Small intestine (tissue), 7 donors: Measurements from ENCODE around the gene ELK4. TPM values are rescaled to one million over a fixed set of nuclear protein-coding genes. Genes with fewer than 3 reads are reported as not detected.

Experiments used
- DNase-seq, 2 donors: peaks; one replicate each; pipeline versions ENCODE4 v3.0.0 to v3.0.0-alpha.2; 2013
- FAIRE-seq: peaks from 2 replicates; lab custom pipeline; 2012; peaks lifted over from hg19 to GRCh38; lab: Jason Lieb, UNC
- H3K27ac ChIP-seq, 3 donors: one replicate each; pipeline ENCODE4 v1.5.1; 2013; ENCODE audit warnings: low read length in 2 of 3, mild to moderate bottlenecking in 2 of 3, control low read depth in 1 of 3, inconsistent platforms in 1 of 3, low read depth in 1 of 3, moderate library complexity in 1 of 3
- H3K27me3 ChIP-seq, 3 donors: one replicate each; pipeline ENCODE4 v1.6.1; 2013; ENCODE audit warnings: low read length in 3 of 3, inconsistent platforms in 1 of 3; ENCODE audit not compliant: control insufficient read depth in 3 of 3, insufficient read depth in 3 of 3
- H3K36me3 ChIP-seq, 3 donors: one replicate each; pipeline ENCODE4 v1.6.1; 2013; ENCODE audit warnings: low read length in 3 of 3, inconsistent platforms in 1 of 3, low read depth in 1 of 3, mild to moderate bottlenecking in 1 of 3, moderate library complexity in 1 of 3; ENCODE audit not compliant: control insufficient read depth in 3 of 3, insufficient read depth in 2 of 3
- H3K4me1 ChIP-seq, 3 donors: one replicate each; pipeline ENCODE4 v1.6.1; 2013; ENCODE audit warnings: low read length in 2 of 3, inconsistent platforms in 1 of 3, low read depth in 1 of 3, mild to moderate bottlenecking in 1 of 3, moderate library complexity in 1 of 3; ENCODE audit not compliant: control insufficient read depth in 3 of 3, insufficient read depth in 2 of 3
- H3K4me3 ChIP-seq, 3 donors: one replicate each; pipeline ENCODE4 v1.5.1; 2013; ENCODE audit warnings: low read length in 3 of 3, control low read depth in 1 of 3, inconsistent platforms in 1 of 3, low read depth in 1 of 3, mild to moderate bottlenecking in 1 of 3, moderate library complexity in 1 of 3
- H3K9me3 ChIP-seq, 2 donors: one replicate each; pipeline ENCODE4 v1.6.1; 2013; ENCODE audit warnings: low read depth in 1 of 2, low read length in 1 of 2; ENCODE audit not compliant: control insufficient read depth in 2 of 2, insufficient read depth in 1 of 2
- WGBS, 3 donors: extraction: QIAGEN DNeasy Blood & Tissue Kit; methylation state at CpG; one replicate each; pipeline ENCODE4 v1.1.7; 2013; 5-methylcytosine and 5-hydroxymethylcytosine counted together
- polyA plus RNA-seq, 4 donors: library from polyadenylated mRNA; stranded (reverse) in 3 of 4; unstranded in 1 of 4; fragments of 200-250 nt in 3 of 4; fragments of 120-200 nt in 1 of 4; gene quantifications; one replicate each; pipeline versions ENCODE4 v1.2.1 to v1.2.3, GENCODE V29; 2013
- donor health status: healthy with polysubstance abuse.
- donor health status: control.
- donor health status: control.
- donor health status: Bipolar disorder and iron deficiency.
- donor health status: healthy.

The ELK4 gene
- polyA plus RNA-seq, 4 donors, result 2.7 to 14.7 (median 4.5) TPM

DNA sequence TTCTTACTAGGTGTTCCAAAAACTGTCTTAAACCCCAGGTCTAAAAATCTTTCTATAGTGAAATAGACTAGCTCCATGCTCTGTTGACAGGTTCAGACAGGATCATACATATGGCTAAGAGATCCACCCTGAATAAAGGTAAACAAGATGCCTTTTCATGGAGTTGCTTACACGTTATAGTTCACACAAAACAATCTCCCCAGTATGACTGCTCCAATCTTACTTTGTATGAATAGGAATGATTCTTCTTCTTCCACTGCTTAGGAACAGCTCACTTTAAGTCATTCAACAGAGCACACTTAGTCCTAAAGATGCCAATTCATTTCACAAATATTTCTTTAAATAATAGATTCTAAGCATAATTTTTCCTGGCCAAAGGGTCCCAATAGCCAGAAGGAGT lies 16.0 kb downstream of the ELK4 start:
- H3K9me3 ChIP-seq, result no peaks in the 10 kb centered on the region
- peaks cover 0 to 2% (median 0%) of the 10 kb centered on the region in 3 donors for H3K4me1 ChIP-seq
- no peak overlapping the region for H3K27ac ChIP-seq
- H3K27me3 ChIP-seq, result no peaks in the 10 kb centered on the region
- no peak overlapping the region for H3K4me3 ChIP-seq
- 58 to 70% (median 62%) methylated on average over 1 of the region's 1 CpG for WGBS, 3 donors
- no peak for DNase-seq
- FAIRE-seq, result no peak
- peaks cover 14 to 29% (median 26%) of the 10 kb centered on the region in 3 donors for H3K36me3 ChIP-seq

DNA sequence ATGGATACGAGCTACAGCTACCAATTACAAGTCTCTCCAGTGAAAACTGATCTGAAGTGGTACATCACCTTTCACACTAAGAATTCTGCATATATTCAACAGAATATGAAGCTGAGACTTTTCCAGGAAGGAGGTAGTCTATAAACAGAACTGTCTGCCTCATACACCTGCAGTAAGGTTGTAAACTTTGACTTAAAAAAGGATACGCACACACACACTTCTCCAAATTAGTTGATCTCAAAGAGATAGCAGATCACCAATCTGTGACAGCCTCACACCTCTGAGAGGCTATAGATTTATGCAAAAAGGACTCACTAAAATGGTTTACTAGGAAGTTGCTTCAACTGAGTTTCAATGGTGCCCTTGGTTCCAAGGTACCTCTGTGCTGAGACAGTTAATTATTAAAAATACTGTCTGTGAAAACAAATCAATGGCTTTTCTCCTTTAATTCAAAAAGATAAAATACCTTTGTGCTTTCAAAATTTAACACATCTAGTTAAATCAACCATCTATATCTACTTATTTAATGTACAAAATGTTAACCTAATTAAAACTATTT lies 17.9 kb downstream of the ELK4 start:
- Histone ChIP-seq H3K4me1 (peaks cover 0 to 2% (median 0%) of the 10 kb centered on the region in 3 donors), H3K4me3 (no peak overlapping the region), H3K27me3 (no peaks in the 10 kb centered on the region), H3K9me3 (no peaks in the 10 kb centered on the region), H3K36me3 (peaks cover 4 to 21% (median 17%) of the 10 kb centered on the region in 3 donors), H3K27ac (no peak overlapping the region)
- FAIRE-seq, result no peak
- WGBS, 3 donors, result 70 to 87% (median 72%) methylated on average over 2 of the region's 2 CpGs
- DNase-seq, result no peak

DNA sequence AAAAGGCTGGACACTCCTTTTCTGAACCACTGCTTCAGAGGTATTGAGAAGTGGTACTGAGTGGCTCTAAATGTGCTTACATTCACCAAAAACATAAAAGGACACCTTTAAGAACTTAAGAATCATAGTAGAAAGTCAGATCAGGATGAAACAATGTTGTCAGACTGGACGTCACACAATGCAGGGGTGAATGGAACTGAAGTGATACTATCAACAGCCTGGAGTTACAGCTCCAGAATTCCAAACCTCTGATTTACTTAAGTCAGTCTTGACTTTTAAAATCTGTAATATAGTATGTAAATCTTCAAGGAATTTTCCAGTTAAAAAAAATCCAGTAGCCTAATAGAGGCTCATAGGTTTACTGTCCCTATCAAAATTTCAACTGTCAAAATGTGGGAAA lies 19.3 kb downstream of the ELK4 start:
- DNase-seq (no peak), FAIRE-seq (no peak)
- no peaks in the 10 kb centered on the region for H3K9me3 ChIP-seq
- peaks cover 4 to 14% (median 9%) of the 10 kb centered on the region in 3 donors for H3K36me3 ChIP-seq
- H3K27ac ChIP-seq, result no peak overlapping the region
- no peak overlapping the region for H3K4me3 ChIP-seq
- peaks cover 0 to 2% (median 0%) of the 10 kb centered on the region in 3 donors for H3K4me1 ChIP-seq
- 87 to 97% (median 90%) methylated on average over 1 of the region's 1 CpG for WGBS, 3 donors
- no peaks in the 10 kb centered on the region for H3K27me3 ChIP-seq

DNA sequence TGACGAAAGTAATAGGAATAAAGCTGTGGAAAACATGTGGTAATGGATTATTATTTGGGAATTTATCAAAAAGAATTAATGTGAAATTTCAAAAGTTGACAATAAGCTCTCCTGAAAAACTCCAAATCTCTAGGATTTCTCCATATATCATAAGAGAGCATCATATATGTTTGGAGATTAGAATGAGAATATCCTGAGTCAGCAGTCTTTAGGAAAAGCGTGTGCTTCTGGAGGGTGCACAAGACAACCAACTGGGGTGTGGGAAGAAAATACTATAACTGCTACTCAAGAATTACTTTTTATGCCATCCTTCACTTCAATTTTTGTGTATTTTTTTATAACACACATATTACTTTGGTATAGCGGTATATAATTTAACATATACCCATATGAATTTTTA lies 19.7 kb downstream of the ELK4 start:
- FAIRE-seq (no peak), DNase-seq (no peak)
- Histone ChIP-seq H3K4me3 (no peak overlapping the region), H3K27ac (no peak overlapping the region), H3K9me3 (no peaks in the 10 kb centered on the region), H3K27me3 (no peaks in the 10 kb centered on the region), H3K4me1 (peaks cover 0 to 2% (median 0%) of the 10 kb centered on the region in 3 donors), H3K36me3 (peaks cover 4 to 14% (median 10%) of the 10 kb centered on the region in 3 donors)
- 91 to 97% (median 95%) methylated on average over 3 of the region's 3 CpGs for WGBS, 3 donors

DNA sequence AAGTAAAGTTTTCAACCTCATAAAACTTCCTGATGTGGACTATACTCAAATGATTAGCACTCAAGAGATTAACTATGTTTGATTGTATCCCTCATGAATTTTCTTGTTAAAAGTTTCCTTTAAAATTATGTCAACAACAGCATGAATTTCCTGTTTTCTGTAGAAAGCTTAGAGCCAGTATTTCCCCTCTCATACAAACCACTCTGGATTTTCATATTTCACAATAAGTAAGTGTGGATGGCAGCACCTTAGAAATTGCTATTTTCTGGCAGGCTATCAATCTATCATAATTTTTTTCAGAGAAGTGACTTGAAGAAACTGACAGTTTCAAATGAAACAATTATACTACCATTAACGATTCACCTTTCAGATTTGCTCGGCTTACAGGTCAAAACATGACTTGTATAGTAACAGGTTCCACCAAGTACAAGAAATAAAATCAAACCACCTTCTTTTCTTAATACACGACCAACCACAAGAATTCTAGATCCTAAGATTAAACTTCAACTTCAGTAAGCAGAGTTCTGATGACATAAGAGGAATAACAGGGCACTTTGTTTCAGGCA lies 20.8 kb downstream of the ELK4 start:
- 46 to 55% (median 49%) methylated on average over 3 of the region's 3 CpGs for WGBS, 3 donors

DNA sequence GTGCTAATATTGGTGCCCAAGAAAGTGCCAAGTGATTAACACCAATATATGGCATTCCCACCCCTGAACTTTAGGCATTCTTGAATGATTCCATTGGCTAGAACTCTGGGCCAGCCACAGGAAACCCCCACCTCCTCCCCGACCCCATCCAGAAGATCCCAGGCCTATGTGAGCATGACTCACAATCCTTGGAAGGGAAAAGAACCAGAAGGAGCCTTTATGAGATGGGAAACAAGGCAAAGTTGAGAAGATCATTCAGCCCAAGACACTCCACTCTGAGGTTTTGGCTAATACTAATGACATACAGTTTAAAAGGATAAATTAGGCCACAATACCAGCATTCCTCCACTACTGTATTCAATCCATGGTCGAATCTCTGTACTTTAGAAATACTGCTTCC lies 21.8 kb downstream of the ELK4 start:
- Histone ChIP-seq H3K4me1 (peaks cover 0 to 2% (median 0%) of the 10 kb centered on the region in 3 donors), H3K9me3 (no peaks in the 10 kb centered on the region), H3K27ac (no peak overlapping the region), H3K4me3 (no peak overlapping the region), H3K27me3 (no peaks in the 10 kb centered on the region), H3K36me3 (peaks cover 4 to 17% (median 13%) of the 10 kb centered on the region in 3 donors)
- FAIRE-seq (no peak), DNase-seq (no peak)
- 58 to 77% (median 76%) methylated on average over 2 of the region's 2 CpGs for WGBS, 3 donors

More for the DNA sequence above, 20.8 kb downstream of the ELK4 start:
- DNase-seq (no peak), FAIRE-seq (no peak)
- Histone ChIP-seq H3K4me1 (peaks cover 0 to 2% (median 0%) of the 10 kb centered on the region in 3 donors), H3K36me3 (peaks cover 4 to 12% (median 9%) of the 10 kb centered on the region in 3 donors), H3K9me3 (no peaks in the 10 kb centered on the region), H3K27me3 (no peaks in the 10 kb centered on the region), H3K4me3 (no peak overlapping the region), H3K27ac (no peak overlapping the region)

DNA sequence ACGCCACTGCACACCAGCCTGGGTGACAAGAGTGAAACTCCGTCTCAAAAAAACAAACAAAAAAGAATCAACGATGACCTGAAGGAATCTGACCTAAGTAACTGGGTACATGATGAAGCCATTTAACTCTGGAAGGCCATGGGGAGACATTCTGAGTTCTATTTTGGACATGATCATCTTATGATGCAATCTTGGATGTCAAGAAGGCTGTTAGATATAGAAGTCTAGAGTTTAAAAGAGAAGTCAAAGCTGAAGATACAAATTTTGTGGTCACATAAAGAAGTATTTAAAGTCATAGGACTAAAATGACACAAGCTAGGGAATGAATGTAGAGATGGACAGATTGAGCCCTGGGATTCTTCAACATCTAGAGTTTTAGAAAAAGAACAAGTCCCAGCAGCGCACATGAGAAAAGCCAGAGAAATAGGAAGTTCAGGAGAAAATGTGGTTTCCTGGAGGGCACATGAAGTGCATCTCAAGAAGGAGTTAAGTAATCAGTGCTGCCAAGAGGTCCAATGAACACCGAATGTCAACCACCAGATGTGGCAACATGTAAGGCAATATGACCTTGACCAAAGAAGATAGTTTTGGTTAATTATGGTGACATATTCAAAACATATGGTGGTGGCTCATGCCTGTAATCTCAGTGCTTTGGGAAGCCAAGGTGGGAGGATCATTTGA lies 26.8 kb downstream of the ELK4 start:
- Histone ChIP-seq H3K9me3 (no peaks in the 10 kb centered on the region), H3K36me3 (peaks cover 0 to 19% (median 6%) of the 10 kb centered on the region in 3 donors), H3K4me1 (peaks cover 0 to 3% (median 0%) of the 10 kb centered on the region in 3 donors), H3K27ac (no peak overlapping the region), H3K4me3 (no peak overlapping the region), H3K27me3 (no peaks in the 10 kb centered on the region)
- WGBS, 3 donors, result 87 to 90% (median 90%) methylated on average over 5 of the region's 5 CpGs
- FAIRE-seq (no peak), DNase-seq (no peak)

DNA sequence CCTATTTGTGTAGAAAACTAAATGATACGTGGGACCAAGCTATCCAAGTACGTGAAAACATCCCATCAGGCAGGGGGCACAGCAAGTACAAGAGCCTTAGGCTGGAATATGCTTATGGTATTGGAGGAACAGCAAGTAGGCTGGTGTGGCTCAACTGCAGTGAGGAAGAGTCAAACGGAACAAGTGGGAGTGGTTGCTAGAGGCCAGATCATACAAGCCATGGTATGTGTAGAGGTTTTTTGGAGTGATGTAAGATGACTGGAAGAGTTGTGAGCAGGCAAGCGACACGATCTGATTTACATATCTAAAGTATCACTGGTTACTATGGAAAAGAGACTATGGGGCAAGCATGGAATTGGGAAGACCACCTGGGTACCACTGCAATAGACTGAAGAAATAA lies 27.8 kb downstream of the ELK4 start:
- DNase-seq, result no peak
- no peak for FAIRE-seq
- Histone ChIP-seq H3K27me3 (no peaks in the 10 kb centered on the region), H3K9me3 (no peaks in the 10 kb centered on the region), H3K4me3 (no peak overlapping the region), H3K36me3 (peaks cover 0 to 25% (median 6%) of the 10 kb centered on the region in 3 donors), H3K4me1 (peaks cover 0 to 3% (median 0%) of the 10 kb centered on the region in 3 donors), H3K27ac (no peak overlapping the region)
- 91 to 92% (median 91%) methylated on average over 5 of the region's 5 CpGs for WGBS, 3 donors
